LNCaP clone FGC (cell line): ENCODE results near the gene DIAPH3.

ENCODE experiments used
- DNase-seq: peaks from one replicate; pipeline ENCODE4 v3.0.0-alpha.2; 2011; ENCODE audit warnings: low read depth
- H3K4me3 ChIP-seq: 2 replicates; pipeline ENCODE4 v1.5.1; 2011; ENCODE audit warnings: mild to moderate bottlenecking, low read depth, low read length, control low read depth
- TF ChIP-seq, protein P1 (sequence below): IDR thresholded peaks from 2 replicates; pipeline ENCODE4 v1.5.1; 2012; ENCODE audit warnings: mild to moderate bottlenecking; ENCODE audit not compliant: control insufficient read depth, insufficient read depth; ENCODE audit errors: extremely low read depth

The DIAPH3 gene

DNA sequence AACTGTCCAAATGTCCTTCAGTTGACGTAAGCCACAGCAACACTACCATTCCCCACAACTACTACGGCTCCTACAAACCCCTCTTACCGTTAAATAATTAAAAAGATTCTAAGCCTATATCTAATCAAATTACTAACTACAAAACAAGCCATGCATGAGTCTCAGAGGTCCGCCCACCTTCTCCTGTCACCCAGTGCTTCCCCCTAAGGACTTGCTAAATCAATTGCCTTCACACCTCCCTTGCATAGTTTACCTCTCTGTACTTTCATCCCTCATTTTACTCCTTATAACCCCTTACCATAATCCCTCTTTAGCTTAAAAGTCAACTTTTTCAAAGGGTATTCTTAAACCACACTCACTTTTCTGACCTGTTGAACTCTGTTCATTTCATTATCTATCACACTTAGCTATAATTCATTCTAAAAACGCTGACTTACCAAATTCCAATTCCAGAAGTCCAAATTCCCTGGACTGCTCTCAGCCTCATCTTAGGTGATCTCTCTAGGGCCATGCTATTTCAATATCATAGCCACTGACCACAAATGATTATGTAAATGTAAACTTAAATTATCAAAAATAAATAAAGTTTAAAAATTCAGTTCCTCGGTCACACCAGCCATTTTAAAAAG lies 187.8 kb downstream of the DIAPH3 start:
- H3K4me3 ChIP-seq: no peak overlapping the region
- TF ChIP-seq, protein P1, sequence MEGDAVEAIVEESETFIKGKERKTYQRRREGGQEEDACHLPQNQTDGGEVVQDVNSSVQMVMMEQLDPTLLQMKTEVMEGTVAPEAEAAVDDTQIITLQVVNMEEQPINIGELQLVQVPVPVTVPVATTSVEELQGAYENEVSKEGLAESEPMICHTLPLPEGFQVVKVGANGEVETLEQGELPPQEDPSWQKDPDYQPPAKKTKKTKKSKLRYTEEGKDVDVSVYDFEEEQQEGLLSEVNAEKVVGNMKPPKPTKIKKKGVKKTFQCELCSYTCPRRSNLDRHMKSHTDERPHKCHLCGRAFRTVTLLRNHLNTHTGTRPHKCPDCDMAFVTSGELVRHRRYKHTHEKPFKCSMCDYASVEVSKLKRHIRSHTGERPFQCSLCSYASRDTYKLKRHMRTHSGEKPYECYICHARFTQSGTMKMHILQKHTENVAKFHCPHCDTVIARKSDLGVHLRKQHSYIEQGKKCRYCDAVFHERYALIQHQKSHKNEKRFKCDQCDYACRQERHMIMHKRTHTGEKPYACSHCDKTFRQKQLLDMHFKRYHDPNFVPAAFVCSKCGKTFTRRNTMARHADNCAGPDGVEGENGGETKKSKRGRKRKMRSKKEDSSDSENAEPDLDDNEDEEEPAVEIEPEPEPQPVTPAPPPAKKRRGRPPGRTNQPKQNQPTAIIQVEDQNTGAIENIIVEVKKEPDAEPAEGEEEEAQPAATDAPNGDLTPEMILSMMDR: no peak
- DNase-seq: no peak

DNA sequence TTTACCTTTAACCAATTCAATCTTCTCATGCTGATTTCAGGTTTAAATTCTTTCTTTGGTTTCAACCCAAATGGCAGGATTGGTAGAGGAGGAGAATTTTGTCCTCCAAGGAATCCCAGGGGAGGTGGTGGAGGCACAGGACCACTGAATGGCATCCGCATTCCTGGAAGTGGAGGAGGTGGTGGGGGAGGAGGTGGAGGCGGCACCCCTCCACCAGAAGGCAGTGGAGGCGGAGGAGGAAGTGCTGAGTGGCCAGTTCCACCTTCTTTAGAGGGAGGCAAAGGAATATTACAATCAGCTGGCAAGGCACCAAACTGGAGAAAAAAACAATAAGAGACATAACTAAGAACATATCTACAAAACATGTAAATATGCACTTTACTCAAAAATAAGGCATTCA lies 192.9 kb downstream of the DIAPH3 start:
- H3K4me3 ChIP-seq: no peak overlapping the region
- no peak for DNase-seq
- TF ChIP-seq, protein P1: no peak

DNA sequence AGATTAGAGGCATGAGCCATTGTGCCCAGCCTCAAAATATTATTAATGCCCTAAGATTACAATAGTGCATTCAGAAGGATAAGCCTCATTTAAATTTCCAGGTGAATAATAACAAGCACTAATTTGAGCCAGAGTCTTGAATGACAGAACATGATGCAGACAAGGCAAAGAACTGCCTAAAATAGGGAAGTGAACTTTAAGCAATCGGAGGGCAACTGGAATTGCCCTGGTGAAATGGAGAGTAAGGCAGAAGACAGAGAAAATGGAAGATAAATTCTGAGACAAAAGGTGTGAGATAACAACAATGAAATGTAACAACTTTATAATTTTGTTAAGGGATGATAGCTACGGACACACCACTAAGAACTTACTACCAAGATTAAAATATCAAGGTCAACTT lies 199.9 kb downstream of the DIAPH3 start:
- TF ChIP-seq, protein P1: no peak
- DNase-seq: no peak
- no peak overlapping the region for H3K4me3 ChIP-seq

DNA sequence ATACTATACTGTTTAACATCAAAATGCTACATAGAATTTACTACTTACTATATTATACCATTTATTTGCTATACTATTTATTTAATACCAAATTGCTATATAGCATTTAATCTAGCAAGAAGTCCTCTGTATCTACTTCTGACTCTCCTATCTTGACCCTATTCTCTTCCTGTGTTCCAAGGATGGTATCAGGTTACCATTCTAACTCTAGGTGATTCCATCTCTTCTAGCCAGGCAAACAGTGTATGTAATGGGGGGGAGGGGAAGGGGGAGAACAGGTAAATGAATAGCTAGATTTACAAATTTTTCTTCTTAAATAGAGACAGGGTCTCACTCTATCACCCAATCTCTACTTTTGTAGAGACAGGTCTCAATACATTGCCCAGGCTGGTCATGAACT lies 200.3 kb downstream of the DIAPH3 start:
- TF ChIP-seq, protein P1: no peak
- DNase-seq: no peak
- H3K4me3 ChIP-seq: no peak overlapping the region

DNA sequence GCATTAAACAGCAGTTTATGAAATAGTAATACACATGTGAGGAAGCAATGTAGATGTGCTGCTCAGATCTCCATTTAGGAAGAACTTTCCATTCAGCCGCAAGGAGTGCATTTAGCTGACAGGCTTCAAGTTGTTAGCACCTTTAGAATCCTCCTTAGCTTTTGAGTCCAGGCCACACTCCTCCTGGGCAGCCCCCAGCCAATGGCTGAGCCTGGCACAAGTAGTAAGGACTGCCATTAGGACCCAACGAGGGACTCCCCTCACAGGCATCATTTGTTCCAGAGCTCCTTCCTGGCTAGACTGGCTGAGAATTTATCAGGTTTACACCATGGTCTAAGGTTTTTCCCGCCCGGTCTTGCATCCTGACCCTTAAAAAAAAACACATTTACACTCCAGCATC lies 201.4 kb downstream of the DIAPH3 start:
- H3K4me3 ChIP-seq: no peak overlapping the region
- TF ChIP-seq, protein P1: no peak
- no peak for DNase-seq

DNA sequence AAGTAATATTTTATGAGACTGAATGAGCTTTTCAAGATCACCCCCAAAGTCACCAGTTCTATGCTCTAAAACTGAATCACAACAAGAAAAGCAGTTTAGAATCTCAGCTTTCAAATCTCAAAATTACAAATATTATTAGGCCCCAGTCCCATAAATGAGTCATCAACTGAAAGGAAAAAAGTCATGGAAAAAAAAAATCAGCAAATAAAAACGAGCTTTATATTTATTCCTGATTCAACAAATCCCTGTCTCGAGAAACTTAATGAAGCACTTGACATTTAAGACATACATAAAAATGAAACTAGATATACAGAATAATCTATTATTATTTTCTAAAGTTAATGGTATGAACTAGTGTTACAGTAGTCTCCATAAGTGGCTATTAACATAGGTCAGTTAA lies 203.0 kb downstream of the DIAPH3 start:
- TF ChIP-seq, protein P1: no peak
- DNase-seq: no peak
- H3K4me3 ChIP-seq: no peak overlapping the region

DNA sequence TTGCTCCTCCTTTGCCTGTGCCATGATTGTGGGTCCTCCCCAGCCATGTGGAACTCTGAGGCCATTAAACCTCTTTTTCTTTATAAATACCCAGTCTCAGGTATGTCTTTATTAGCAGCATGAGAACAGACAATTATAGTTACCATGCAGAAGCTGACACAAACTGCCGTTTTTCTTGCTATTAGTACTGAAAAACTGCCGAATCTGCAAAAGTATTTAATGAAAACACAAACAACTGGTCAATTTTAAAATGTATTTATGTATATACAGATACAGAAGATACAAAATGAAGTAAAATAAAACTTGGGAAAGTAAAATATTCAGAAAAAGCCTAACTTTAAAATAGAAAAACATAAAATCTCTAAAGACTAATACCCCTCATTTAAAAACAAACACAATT lies 206.3 kb downstream of the DIAPH3 start:
- TF ChIP-seq, protein P1: no peak
- no peak for DNase-seq
- no peak overlapping the region for H3K4me3 ChIP-seq
